ENCODE data around the gene MYO1F. TPM values are rescaled to one million over a fixed set of nuclear protein-coding genes. Genes with fewer than 3 reads are reported as not detected.
A peak's percentile ranks its signal among the peaks of the same experiment; 100 is the strongest.

The MYO1F gene
- total and polyA plus RNA-seq, 11 donors: 1.8 to 56.6 (median 4.7) TPM

GRCh38 chr19:8596168-8596567, 18.9 kb upstream of the MYO1F start:
- WGBS, 4 donors: 88 to 93% (median 89%) methylated on average over 17 to 23 of the region's 23 CpGs
- no peak for TF ChIP-seq POLR2A (IDR thresholded peaks at IDR 0.05)
- TF ChIP-seq, protein P1, sequence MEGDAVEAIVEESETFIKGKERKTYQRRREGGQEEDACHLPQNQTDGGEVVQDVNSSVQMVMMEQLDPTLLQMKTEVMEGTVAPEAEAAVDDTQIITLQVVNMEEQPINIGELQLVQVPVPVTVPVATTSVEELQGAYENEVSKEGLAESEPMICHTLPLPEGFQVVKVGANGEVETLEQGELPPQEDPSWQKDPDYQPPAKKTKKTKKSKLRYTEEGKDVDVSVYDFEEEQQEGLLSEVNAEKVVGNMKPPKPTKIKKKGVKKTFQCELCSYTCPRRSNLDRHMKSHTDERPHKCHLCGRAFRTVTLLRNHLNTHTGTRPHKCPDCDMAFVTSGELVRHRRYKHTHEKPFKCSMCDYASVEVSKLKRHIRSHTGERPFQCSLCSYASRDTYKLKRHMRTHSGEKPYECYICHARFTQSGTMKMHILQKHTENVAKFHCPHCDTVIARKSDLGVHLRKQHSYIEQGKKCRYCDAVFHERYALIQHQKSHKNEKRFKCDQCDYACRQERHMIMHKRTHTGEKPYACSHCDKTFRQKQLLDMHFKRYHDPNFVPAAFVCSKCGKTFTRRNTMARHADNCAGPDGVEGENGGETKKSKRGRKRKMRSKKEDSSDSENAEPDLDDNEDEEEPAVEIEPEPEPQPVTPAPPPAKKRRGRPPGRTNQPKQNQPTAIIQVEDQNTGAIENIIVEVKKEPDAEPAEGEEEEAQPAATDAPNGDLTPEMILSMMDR (IDR thresholded peaks at IDR 0.05): no peak

DNA sequence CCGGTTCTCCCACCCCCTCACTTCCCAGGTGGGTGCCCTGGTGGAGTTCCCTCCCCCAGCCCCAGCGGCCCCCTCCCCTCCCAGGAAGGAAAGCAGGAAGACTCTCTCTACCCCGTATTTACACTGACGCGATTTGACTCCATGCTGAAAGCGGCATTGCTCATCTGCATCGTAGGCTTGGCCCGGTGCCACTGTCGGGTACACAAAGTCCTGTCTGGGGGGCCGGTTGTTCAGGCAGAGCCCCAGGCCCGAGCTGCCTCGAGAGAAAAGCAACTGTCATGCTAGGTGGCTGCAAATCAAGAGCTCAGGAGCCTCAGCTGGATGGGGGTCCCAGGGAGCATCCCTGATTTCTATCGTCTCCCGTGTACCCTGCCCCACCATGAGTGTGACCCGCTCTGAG, 18.4 kb upstream of the MYO1F start:
- H3K4me3 ChIP-seq: no peak overlapping the region

More at GRCh38 chr19:8596168-8596567, 18.9 kb upstream of the MYO1F start:
- Histone ChIP-seq H3K9me3 (peaks cover 0 to 11% (median 3%) of the 10 kb centered on the region in 12 donors), H3K27ac (no peak overlapping the region), H3K4me3 (no peak overlapping the region), H3K27me3 (peaks cover 0 to 13% (median 0%) of the 10 kb centered on the region in 9 donors), H3K36me3 (peaks cover 0 to 59% (median 17%) of the 10 kb centered on the region in 9 donors), H3K4me1 (peaks cover 0 to 31% (median 16%) of the 10 kb centered on the region in 12 donors)
- no peak for DNase-seq
- intact Hi-C loops (cut with DNase I): no loop called here
- no peak for ATAC-seq

DNA sequence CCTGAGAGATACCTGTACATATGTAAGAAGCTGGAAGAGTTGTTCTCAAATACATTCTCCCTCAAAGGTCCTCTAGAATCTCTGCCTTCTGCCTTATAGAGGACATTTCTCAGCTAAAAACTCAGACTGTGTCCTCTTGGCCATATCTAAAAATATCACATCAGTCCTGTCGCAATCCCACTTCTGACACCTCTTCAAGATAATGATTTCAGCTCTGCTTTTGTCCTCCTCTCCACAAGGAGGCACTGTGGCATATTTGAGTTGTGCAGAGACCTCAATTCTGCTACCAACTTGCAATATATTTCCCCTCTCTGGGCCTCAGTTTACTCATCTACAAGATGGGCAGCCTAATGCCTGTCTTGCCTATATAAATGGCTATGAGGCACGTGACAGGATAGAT, 16.7 kb upstream of the MYO1F start:
- ATAC-seq: no peak
- no peak overlapping the region for H3K27ac ChIP-seq
- WGBS, 4 donors: 77 to 96% (median 82%) methylated on average over 2 of the region's 2 CpGs
- peaks cover 0 to 31% (median 16%) of the 10 kb centered on the region in 12 donors for H3K4me1 ChIP-seq
- H3K36me3 ChIP-seq: peaks cover 0 to 37% (median 11%) of the 10 kb centered on the region in 9 donors
- DNase-seq: no peak
- TF ChIP-seq POLR2A (IDR thresholded peaks at IDR 0.05): no peak
- TF ChIP-seq, protein P1 (IDR thresholded peaks at IDR 0.05): peak in 4 of 12 donors; percentile 20 to 31 (median 22)
- intact Hi-C loops (cut with DNase I): no loop called here
- H3K9me3 ChIP-seq: peaks cover 0 to 11% (median 3%) of the 10 kb centered on the region in 12 donors
- peaks cover 0 to 13% (median 0%) of the 10 kb centered on the region in 9 donors for H3K27me3 ChIP-seq
- H3K4me3 ChIP-seq: no peak overlapping the region

More for the DNA sequence above, 18.4 kb upstream of the MYO1F start:
- peaks cover 0 to 31% (median 16%) of the 10 kb centered on the region in 12 donors for H3K4me1 ChIP-seq
- peaks cover 0 to 54% (median 12%) of the 10 kb centered on the region in 9 donors for H3K36me3 ChIP-seq
- DNase-seq (no peak), ATAC-seq (no peak)
- H3K27ac ChIP-seq: no peak overlapping the region
- 71 to 78% (median 77%) methylated on average over 8 to 15 of the region's 15 CpGs for WGBS, 4 donors
- H3K27me3 ChIP-seq: peaks cover 0 to 13% (median 0%) of the 10 kb centered on the region in 9 donors
- peaks cover 0 to 11% (median 3%) of the 10 kb centered on the region in 12 donors for H3K9me3 ChIP-seq
- intact Hi-C loops (cut with DNase I): no loop called here
- TF ChIP-seq, protein P1 (IDR thresholded peaks at IDR 0.05): no peak
- TF ChIP-seq POLR2A (IDR thresholded peaks at IDR 0.05): no peak

DNA sequence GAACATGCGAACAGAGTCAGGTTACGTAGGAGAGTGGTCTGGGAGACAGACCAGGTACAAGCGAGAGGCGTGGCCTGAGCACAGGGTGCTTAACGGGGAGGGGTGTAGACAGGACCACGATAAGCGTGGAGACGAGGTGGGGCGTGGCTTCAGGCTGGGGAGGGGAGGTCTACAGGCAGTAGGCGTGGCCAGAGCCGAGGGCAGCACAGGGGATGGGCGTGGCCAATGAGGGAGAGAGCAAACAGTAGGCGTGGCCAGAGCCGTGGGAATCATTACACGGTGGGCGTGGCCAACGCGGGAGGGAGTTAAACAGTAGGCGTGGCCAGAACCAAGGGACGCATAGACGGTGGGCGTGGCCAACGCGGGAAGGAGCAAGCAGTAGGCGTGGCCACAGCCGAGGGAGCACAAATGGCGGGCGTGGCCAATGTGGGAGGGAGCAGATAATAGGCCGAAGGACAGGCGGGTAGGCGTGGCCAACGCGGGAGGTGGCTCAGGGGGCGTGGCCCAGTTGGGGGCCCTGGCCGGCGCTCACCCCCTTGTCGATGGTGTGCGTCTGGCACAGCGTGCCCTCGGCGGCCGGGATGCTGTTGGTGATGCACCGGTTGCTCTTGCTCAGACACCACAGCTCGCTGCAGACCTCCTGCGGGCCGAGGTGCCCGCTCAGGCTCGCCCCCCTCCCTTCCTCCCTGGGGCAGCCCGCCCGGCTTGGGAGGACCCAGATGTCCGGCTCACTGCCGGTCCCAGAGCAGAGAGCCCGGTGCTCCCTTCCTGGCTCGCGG, 15.2 kb upstream of the MYO1F start:
- 1 to 2% (median 1%) methylated on average over 43 to 55 of the region's 55 CpGs for WGBS, 4 donors

More for the DNA sequence above, 15.2 kb upstream of the MYO1F start:
- DNase-seq (peak; percentile 92 to 97 (median 96)), ATAC-seq (peak; percentile 88 to 95 (median 91))
- peaks cover 0 to 13% (median 0%) of the 10 kb centered on the region in 9 donors for H3K27me3 ChIP-seq
- peaks cover 0 to 26% (median 8%) of the 10 kb centered on the region in 9 donors for H3K36me3 ChIP-seq
- H3K4me3 ChIP-seq: peak overlapping the region in 11 of 12 donors; percentile 1 to 57 (median 42)
- intact Hi-C loops (cut with DNase I): no loop called here
- TF ChIP-seq, protein P1 (IDR thresholded peaks at IDR 0.05): no peak
- TF ChIP-seq POLR2A (IDR thresholded peaks at IDR 0.05): peak in 1 of 2 donors; percentile 50
- H3K9me3 ChIP-seq: peaks cover 0 to 11% (median 3%) of the 10 kb centered on the region in 12 donors
- peak overlapping the region in 4 of 12 donors; percentile 5 to 55 (median 20) for H3K27ac ChIP-seq
- peaks cover 0 to 31% (median 16%) of the 10 kb centered on the region in 12 donors for H3K4me1 ChIP-seq
